Stimulated activated effector memory CD8-positive, alpha-beta T cell treated with anti-CD3 and anti-CD28 coated beads, Interleukin-12 subunit alpha, Interleukin-12 subunit beta, amount 100 ng/mL, for 72 hours (primary cell): ENCODE measurements around the gene ZNF629.

Source experiments
- ATAC-seq: fragments of 150-1000 bp; cut with Tn5 transposase; 2 replicates; pipeline ENCODE4 v1.10.0; 2021
- DNase-seq, 2 donors: peaks; one replicate each; pipeline ENCODE4 v3.0.0; 2021 to 2022; ENCODE audit warnings: low spot score in 2 of 2
- H3K27ac Mint-ChIP-seq: one replicate; pipeline ENCODE4 v1.8.0; 2022; ENCODE audit warnings: mild to moderate bottlenecking, mixed read lengths
- H3K36me3 Mint-ChIP-seq: one replicate; pipeline ENCODE4 v1.8.0; 2022; ENCODE audit warnings: mild to moderate bottlenecking, mixed read lengths
- H3K4me1 Mint-ChIP-seq: one replicate; pipeline ENCODE4 v1.8.0; 2022; ENCODE audit warnings: mixed read lengths
- H3K4me3 Mint-ChIP-seq: one replicate; pipeline ENCODE4 v1.8.0; 2022; ENCODE audit warnings: mild to moderate bottlenecking, mixed read lengths
- H3K9me3 Mint-ChIP-seq: one replicate; pipeline ENCODE4 v1.8.0; 2022; ENCODE audit warnings: mixed read lengths

The ZNF629 gene

DNA sequence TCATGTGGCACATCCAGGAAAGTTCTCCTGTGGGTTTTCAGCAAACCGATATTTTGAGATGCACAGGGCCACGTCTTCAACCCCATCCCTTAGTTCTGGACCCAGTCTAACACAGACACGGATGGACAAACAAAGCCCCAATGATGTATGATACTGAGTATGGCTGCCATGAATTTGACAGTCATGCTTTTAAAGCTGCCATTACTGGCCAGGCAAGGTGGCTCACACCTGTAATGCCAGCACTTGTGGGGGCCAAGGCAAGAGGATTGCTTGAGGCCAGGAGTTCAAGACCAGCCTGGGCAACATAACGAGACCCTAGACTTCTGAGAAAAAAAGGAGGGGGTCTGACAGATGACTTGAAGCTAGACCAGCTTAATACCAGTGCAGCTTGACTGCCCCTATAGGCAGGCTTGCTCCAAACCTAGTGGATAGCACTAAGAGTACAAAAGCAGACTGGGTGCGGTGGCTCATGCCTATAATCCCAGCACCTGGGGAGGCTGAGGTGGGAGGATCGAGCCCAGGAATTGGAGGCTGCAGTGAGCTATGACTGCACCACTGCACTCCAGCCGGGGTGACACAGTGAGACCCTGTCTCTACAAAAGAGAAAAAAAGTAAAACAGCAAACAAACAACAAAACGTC lies 10.8 kb upstream of the ZNF629 start:
- DNase-seq (no peak), ATAC-seq (peak; percentile 40)
- Mint-ChIP-seq H3K36me3 (no peaks in the 10 kb centered on the region), H3K27ac (no peak overlapping the region), H3K9me3 (no peaks in the 10 kb centered on the region), H3K4me1 (no peaks in the 10 kb centered on the region), H3K4me3 (no peak overlapping the region)

DNA sequence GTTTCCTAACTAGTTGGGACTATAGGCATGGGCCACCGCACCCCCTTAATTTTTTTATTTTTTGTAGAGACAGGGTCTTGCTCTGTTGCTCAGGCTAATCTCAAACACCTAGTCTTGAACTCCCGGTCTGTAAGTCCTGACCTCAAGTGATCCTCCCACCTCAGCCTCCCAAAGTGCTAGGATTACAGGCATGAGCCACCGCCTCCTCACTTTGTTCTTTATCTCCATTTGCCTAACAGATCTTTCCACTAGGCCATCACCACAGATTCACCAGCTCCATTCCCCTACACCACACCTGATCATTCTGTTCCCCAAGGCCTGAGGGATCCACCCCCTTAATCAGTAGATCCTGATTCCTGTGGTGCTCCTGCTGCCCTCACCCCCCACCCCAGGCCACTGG lies 7.6 kb upstream of the ZNF629 start:
- no peaks in the 10 kb centered on the region for H3K4me1 Mint-ChIP-seq

DNA sequence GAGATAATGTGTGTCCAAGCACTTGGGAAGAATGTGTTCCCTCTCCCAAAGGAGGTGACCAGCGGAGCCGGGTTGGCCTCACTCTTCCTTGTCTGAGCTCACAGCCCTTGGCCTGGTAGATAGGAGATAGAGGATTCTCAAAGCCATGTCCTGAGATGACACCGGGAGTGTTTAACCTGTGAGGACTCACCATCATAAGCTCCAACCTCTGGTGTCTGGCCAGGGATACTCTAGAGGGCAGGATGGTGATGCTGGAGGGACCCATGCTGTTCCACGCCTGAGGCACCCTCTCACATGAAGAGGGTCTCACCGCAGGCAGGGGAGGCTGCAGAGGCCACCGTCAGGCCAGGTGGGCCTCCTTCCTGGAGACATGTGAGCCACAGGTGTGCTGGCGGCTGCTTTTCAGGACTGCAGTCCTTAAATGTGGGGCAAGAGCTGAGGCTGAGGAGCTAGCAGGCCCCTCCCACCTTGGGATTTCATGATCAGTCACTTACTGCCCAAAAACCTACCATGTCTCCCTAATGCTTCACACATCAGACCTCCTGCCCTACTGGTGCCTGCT lies 6.6 kb upstream of the ZNF629 start:
- no peak for ATAC-seq
- no peak overlapping the region for H3K27ac Mint-ChIP-seq
- H3K4me3 Mint-ChIP-seq, result no peak overlapping the region
- H3K4me1 Mint-ChIP-seq, result no peaks in the 10 kb centered on the region
- H3K36me3 Mint-ChIP-seq, result no peaks in the 10 kb centered on the region
- no peaks in the 10 kb centered on the region for H3K9me3 Mint-ChIP-seq
- no peak for DNase-seq

More for the DNA sequence above, 7.6 kb upstream of the ZNF629 start:
- peak overlapping the region; percentile 20 for H3K27ac Mint-ChIP-seq
- no peaks in the 10 kb centered on the region for H3K9me3 Mint-ChIP-seq
- no peak overlapping the region for H3K4me3 Mint-ChIP-seq
- DNase-seq (no peak), ATAC-seq (no peak)
- no peaks in the 10 kb centered on the region for H3K36me3 Mint-ChIP-seq

DNA sequence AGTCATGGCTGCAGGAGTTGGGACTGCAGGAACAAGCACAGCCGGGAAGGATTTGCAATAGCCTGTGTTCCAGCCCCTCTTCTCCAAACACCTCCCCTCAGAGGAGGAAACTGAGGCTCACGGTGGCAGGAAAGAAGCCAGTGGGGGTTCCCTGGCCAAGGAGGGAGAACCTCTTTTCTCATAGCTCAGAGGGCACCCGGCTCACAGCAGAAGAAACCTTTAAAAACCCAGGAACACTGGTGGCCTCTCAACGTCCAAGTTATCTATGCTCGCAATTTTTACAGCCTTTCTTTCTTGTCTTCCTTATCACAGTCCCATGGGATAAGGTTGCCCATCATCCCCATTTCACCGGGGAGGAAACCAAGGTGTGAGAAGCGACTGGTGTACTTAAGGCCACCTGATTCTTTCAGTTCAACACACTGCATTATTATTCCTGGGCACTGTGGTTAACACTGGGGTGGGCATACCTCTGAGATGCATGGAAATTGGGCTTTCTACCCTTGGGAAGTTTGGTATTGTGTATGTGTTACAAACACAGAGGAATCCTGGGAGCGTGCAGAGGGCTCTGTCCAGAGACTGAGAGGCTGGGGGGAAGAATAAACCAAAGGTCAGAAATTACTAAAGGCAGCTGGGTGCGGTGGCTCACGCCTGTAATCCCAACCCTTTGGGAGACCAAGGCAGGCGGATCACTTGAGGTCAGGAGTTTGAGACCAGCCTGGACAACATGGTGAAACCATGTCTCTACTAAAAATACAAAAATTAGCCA lies 791 bp upstream of the ZNF629 start:
- Mint-ChIP-seq H3K27ac (peak overlapping the region; percentile 94), H3K36me3 (no peaks in the 10 kb centered on the region)
- ATAC-seq, result no peak

DNA sequence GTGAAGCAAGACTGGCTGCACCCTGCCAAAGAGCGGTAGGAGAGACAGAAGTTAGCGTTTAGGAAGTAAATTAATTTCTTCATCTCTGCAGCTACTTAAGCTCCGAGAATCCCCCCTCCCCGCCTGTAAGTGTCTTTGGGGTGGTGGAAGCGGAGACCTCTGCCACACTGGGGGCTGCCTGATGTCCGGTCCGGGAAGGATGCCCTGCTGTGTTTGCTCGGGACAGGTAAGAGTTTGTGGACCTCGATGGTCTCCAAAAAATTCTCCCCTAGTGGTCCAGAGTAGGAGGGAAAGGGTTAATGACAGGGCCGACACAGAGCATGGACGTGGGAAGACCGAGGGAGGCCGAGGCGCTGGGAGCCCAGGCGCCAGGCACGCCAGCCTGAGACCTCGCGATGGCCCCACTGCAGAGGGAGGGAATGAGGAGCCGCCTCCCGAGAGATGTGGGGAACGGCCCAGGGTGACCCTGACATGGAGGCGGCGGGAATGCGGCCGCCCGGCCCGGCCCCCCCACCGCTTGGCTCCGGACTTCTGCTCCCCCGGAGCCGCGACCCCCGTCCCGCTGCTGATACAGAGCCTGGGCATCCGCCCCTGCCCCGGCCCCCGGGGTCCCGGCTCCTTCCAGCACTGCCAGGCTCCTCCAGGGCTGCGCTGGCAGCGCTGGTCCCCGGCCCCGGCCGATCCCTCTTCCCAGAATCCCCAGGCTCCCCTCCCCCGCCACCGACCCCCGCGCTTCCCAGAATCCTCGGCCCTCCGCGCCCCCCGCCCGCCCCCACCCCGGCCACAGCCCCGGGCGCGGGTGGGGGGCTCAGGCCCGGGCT lies 680 bp downstream of the ZNF629 start:
- Mint-ChIP-seq H3K27ac (peak overlapping the region; percentile 94), H3K4me1 (peaks cover 7% of the 10 kb centered on the region), H3K9me3 (no peaks in the 10 kb centered on the region), H3K4me3 (peak overlapping the region; percentile 84), H3K36me3 (peaks cover 2% of the 10 kb centered on the region)
- ATAC-seq (peak; percentile 53), DNase-seq (no peak)

More for the DNA sequence above, 791 bp upstream of the ZNF629 start:
- peak overlapping the region; percentile 84 for H3K4me3 Mint-ChIP-seq
- H3K4me1 Mint-ChIP-seq, result peaks cover 7% of the 10 kb centered on the region
- H3K9me3 Mint-ChIP-seq, result no peaks in the 10 kb centered on the region
- no peak for DNase-seq

DNA sequence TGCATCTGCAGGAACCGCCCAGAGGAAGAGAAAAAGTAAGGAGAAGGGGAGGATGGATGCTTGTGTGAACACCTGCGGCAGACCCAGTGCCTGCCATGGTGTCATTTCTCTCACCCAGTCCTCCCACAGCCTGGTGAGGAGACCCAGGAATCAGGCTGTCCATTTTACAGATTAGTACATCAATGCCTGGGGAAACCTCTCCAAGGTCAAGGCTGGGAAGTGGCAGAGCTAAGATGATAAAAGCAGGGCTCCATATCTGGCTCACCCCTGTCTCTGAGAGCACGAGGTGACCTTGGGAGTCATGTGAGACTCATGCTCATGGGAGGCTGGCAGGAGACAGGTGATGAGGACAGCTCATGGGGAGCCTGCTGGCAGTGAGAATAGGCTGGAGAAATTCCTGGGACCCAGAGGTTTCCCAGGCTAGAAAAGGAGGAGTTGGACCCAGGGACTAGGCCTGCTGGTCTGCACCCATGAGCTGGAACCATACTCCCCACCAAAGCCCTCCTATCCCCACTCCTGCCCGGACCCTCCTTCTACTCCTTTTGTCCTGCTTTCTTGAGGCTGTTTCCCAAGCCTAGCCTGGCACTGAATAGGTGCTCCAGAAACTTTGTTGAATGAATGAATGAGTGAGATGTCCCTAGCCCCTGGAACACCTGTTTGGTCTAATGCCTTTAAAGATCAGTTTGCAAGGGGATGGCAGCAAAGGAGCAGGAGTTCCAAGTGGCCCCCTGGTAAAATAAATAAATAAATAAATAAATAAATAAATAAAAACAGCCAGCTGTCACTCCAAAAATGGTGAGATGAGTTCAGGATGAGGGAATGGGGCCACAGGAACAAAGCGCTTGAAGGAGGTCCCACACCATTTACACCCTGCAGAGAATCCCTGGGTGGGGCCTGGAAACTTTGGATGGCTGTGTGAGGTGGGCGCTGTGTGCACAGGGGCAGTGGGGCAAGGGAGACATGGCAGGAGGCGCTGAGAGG lies 1.6 kb downstream of the ZNF629 start:
- DNase-seq, result no peak
- peaks cover 7% of the 10 kb centered on the region for H3K4me1 Mint-ChIP-seq
- peaks cover 8% of the 10 kb centered on the region for H3K36me3 Mint-ChIP-seq
- no peaks in the 10 kb centered on the region for H3K9me3 Mint-ChIP-seq
- peak overlapping the region; percentile 68 for H3K27ac Mint-ChIP-seq
- peak overlapping the region; percentile 84 for H3K4me3 Mint-ChIP-seq
- no peak for ATAC-seq

DNA sequence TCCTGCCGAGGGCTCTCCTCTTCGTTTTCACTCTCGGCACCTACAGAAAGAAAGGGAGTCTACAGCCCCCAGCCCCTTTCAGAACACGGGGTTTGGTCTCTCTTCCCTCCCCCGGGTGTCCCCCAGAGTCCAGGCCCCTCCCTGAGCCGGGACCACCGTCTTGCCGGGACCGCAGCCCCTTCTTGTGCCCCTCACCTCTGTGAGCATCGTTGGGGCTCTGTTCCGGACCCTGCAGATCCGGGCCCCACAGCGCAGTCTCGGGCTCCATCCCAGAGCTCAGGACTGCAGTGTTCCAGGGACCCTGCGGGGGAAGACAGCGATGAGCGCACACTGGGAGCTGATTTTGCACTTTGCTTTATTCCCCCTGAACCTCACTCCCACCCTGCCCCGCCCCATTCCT lies 2.8 kb downstream of the ZNF629 start:
- ATAC-seq, result no peak
- H3K36me3 Mint-ChIP-seq, result peaks cover 8% of the 10 kb centered on the region

DNA sequence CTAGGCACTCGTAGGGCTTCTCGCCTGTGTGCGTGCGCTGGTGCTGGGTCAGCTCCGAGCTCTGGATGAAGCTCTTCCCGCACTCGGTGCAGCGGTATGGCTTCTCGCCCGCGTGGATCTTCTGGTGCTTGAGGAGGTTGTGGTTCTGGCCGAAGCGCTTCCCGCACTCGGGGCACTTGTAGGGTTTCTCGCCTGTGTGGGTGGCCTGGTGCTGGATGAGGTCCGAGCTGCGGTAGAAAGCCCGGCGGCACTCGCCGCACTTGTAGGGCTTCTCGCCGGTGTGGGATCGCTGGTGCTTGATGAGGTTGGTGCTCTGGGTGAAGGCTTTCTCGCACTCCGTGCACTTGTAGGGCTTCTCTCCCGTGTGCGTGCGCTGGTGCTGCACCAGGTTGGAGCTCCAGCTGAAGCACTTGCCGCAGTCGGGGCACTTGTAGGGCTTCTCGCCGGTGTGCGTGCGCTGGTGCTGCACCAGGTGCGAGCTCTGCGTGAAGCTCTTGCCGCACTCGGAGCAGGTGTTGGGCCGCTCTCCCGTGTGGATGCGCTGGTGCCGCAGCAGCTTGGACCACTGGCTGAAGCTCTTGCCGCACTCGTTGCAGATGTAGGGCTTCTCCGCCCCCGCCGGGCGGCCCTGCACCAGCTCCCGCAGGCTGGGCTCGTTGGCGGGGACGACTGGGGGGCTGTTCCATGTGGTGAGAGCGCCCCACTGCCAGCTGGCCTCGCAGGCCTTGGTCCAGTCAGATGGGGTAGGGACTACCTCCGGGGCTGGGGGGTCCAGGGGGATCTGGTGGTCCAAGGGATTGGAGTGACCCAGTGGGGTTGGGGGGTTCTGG lies 3.5 kb downstream of the ZNF629 start:
- Mint-ChIP-seq H3K36me3 (peaks cover 8% of the 10 kb centered on the region), H3K4me1 (peaks cover 7% of the 10 kb centered on the region), H3K9me3 (no peaks in the 10 kb centered on the region), H3K4me3 (no peak overlapping the region), H3K27ac (no peak overlapping the region)
- no peak for ATAC-seq
- DNase-seq, result no peak

More for the DNA sequence above, 2.8 kb downstream of the ZNF629 start:
- no peaks in the 10 kb centered on the region for H3K9me3 Mint-ChIP-seq
- peaks cover 7% of the 10 kb centered on the region for H3K4me1 Mint-ChIP-seq
- no peak overlapping the region for H3K4me3 Mint-ChIP-seq
- H3K27ac Mint-ChIP-seq, result no peak overlapping the region
- DNase-seq, result no peak

DNA sequence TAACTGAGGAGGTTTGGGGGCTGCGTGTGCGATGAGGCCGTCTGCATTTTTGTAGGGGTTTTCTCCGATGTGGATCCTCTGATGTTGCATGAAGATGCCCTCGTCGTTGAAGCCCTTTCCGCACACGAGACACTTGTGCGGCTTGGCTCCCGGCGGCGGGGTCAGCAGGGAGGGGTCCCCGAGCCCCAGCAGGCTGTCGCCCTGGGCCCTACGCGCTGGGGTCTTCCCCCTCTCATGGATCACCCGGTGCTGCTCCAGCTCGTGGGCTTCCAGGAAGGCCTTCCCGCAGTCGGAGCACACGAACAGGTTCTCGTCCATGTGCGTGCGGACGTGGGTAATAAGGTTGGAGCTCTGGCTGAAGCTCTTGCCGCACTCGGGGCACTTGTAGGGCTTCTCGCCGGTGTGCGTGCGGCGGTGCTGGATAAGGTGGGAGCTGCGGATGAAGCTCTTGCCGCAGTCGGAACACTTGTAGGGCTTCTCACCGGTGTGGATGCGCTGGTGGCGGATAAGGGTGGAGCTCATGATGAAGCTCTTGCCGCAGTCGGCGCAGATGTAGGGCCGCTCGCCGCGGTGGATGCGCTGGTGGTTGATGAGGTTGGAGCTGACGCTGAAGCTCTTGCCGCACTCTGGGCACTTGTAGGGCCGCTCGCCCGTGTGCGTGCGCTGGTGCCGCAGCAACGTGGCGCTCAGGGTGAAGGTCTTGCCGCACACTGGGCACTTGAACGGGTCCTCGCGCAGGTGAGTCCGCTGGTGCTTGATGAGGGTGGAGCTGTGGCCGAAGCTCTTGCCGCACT lies 4.3 kb downstream of the ZNF629 start:
- Mint-ChIP-seq H3K4me3 (no peak overlapping the region), H3K36me3 (peaks cover 8% of the 10 kb centered on the region), H3K27ac (no peak overlapping the region), H3K9me3 (no peaks in the 10 kb centered on the region), H3K4me1 (peaks cover 7% of the 10 kb centered on the region)
- DNase-seq, result no peak
- no peak for ATAC-seq

DNA sequence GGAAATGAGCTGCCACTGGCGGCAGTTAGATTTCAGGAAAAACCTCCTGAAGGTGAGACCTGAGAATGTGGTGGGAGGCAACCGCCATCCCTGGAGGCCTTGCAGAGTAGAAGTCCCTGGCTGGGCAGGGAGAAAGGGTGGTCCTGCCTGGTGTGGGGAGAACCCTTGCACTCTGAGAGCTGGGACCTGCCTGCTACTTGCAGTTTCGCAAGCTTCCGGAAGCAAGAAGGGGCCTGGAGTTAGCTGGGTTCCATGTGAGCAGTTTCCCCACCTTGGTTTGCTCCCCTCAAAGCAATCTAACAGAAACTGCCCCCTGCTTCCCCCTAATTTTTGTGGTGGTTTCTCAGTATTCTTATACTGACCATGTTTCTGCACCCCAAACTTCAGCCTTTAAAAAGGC lies 6.5 kb downstream of the ZNF629 start:
- H3K4me1 Mint-ChIP-seq, result peaks cover 18% of the 10 kb centered on the region
- H3K36me3 Mint-ChIP-seq, result peaks cover 13% of the 10 kb centered on the region
- no peaks in the 10 kb centered on the region for H3K9me3 Mint-ChIP-seq
- no peak overlapping the region for H3K4me3 Mint-ChIP-seq
- H3K27ac Mint-ChIP-seq, result peak overlapping the region; percentile 81
- no peak for ATAC-seq
- DNase-seq, result no peak

DNA sequence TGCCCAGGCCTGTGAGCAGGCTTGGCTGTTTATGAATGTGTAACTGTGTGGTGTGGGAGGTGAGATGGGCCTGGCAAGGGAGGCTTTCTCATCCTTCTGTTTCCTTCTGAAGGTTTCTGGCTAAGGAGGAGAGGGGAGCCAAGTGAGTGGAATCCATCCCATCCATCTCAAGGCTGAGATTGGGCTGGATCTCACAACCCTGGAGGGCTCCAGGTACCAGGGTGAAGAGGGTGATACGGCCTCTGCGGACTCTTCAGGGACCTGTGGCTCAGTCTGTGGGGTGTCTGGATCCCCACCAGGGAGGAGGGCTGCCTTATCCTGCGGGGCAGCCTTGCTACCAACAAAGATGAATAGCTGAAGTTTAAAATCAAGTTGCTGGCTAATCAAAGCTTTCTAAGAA lies 7.0 kb downstream of the ZNF629 start:
- Mint-ChIP-seq H3K36me3 (peaks cover 13% of the 10 kb centered on the region), H3K4me3 (no peak overlapping the region), H3K4me1 (peaks cover 20% of the 10 kb centered on the region), H3K27ac (no peak overlapping the region), H3K9me3 (no peaks in the 10 kb centered on the region)
- DNase-seq, result no peak
- ATAC-seq, result no peak

DNA sequence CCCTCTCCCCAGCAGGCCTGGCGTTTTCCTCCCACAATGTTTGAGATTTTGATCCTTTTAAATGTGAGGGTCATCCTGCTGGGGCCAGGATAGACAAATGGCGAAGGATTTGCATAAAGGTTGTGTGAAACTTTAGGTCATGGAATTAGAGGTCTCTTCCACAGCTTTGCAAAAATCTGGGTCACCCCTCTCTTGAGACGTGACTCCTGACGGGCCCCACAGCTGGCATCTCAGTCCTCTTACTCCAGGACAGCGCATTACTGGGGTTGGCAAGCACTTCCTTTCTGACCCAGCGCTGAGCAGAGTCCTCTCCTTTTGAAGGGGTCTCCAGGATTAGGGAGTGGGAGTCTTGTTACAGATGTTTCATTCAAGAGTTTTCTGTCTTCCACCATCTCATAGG lies 7.4 kb downstream of the ZNF629 start:
- no peak overlapping the region for H3K27ac Mint-ChIP-seq
- no peak overlapping the region for H3K4me3 Mint-ChIP-seq
- DNase-seq (no peak), ATAC-seq (no peak)
- peaks cover 21% of the 10 kb centered on the region for H3K4me1 Mint-ChIP-seq
- peaks cover 13% of the 10 kb centered on the region for H3K36me3 Mint-ChIP-seq
- no peaks in the 10 kb centered on the region for H3K9me3 Mint-ChIP-seq

DNA sequence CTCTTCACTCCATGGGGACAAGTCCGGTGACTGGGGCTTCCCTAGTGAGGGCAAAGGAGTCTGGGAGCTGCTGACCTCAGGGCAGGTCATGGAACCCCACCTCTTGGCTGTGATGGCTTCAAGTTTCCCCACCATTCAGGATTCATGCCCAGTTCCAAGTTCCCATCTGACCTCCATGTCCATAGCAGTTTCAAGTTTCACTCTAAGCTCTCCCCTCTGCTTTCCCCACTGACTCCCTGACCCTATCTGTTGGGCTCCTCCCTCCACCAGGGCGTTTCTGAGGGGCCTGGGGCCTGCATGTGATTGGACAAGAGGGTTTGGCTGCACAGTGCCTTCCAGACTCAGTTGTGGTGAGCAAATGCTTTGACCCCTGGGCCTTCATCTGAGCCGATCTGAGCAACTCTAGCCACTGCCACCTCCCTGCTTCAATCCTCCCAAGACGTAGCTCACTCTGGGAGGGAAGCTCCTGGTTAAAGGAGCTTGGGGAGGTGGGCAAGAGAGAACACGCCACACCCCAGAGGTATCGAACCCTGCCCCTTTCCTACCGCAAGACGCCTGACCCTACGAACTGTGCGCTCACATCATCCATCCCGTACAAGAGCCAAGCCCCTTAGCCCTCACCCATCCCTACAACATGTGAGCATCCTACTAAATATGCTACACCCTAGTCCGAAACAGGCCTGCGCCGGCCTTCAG lies 8.3 kb downstream of the ZNF629 start:
- Mint-ChIP-seq H3K4me3 (no peak overlapping the region), H3K27ac (peak overlapping the region; percentile 69)

More for the DNA sequence above, 8.3 kb downstream of the ZNF629 start:
- DNase-seq, result no peak
- Mint-ChIP-seq H3K36me3 (peaks cover 19% of the 10 kb centered on the region), H3K9me3 (no peaks in the 10 kb centered on the region), H3K4me1 (peaks cover 25% of the 10 kb centered on the region)
- no peak for ATAC-seq
